ENCODE data around the gene OPCML.

OPCML gene

GRCh38 chr11:133034929-133035328, 497.4 kb downstream of the OPCML start:
- Histone ChIP-seq H3K4me1 (ENCODE audit: control insufficient read depth in 2 of 2, insufficient read depth in 1 of 2, low read depth in 1 of 2, low read length in 2 of 2) (no peaks in the 10 kb centered on the region), H2BK5ac (ENCODE audit: low read length) (no peak overlapping the region), H3K79me1 (ENCODE audit: low read depth, low read length) (no peaks in the 10 kb centered on the region), H4K91ac (ENCODE audit: low read depth, low read length, poor library complexity) (no peak overlapping the region), H3K4me3 (ENCODE audit: low read length in 2 of 2) (no peak overlapping the region), H3K36me3 (replicated peaks in 1 of 2; ENCODE audit: control insufficient read depth in 2 of 2, insufficient read depth in 2 of 2, low read length in 2 of 2) (no peaks in the 10 kb centered on the region), H4K8ac (ENCODE audit: low read depth, low read length) (no peak overlapping the region), H3K18ac (ENCODE audit: low read length) (no peak overlapping the region), H3K14ac (ENCODE audit: low read length) (no peak overlapping the region), H2AFZ (ENCODE audit: low read length) (no peak overlapping the region), H2BK12ac (ENCODE audit: low read length) (no peak overlapping the region), H3K9ac (ENCODE audit: low read depth, low read length, poor library complexity) (no peak overlapping the region), H3K27me3 (ENCODE audit: control insufficient read depth in 3 of 3, insufficient read depth in 3 of 3, low read depth in 1 of 3, low read length in 3 of 3) (no peaks in the 10 kb centered on the region), H3K9me3 (replicated peaks in 1 of 2; ENCODE audit: control insufficient read depth in 2 of 2, insufficient read depth in 1 of 2, low read depth in 1 of 2, low read length in 2 of 2) (no peaks in the 10 kb centered on the region), H2AK5ac (ENCODE audit: low read depth, low read length) (no peak overlapping the region), H3K23ac (ENCODE audit: low read depth, low read length, poor library complexity) (no peak overlapping the region), H3K4ac (ENCODE audit: low read length) (no peak overlapping the region), H3K4me2 (ENCODE audit: insufficient read depth, low read length, poor library complexity, severe bottlenecking) (no peak overlapping the region), H2BK15ac (ENCODE audit: low read length) (no peak overlapping the region), H3K27ac (replicated peaks; ENCODE audit: low read length) (no peak overlapping the region), H2BK120ac (ENCODE audit: low read depth, low read length) (no peak overlapping the region)
- no peak for DNase-seq (ENCODE audit: low spot score)
- no CpG with 5 or more reads among the region's 7 CpGs for WGBS, 2 donors (ENCODE audit: extremely low coverage in 2 of 2, insufficient read length in 2 of 2, insufficient replicate concordance in 1 of 2)

- no peaks in the 10 kb centered on the region for H3K4me1 ChIP-seq (ENCODE audit: control insufficient read depth in 2 of 2, insufficient read depth in 1 of 2, low read depth in 1 of 2, low read length in 2 of 2)
- no CpG with 5 or more reads among the region's 5 CpGs for WGBS, 2 donors (ENCODE audit: extremely low coverage in 2 of 2, insufficient read length in 2 of 2, insufficient replicate concordance in 1 of 2)
- H4K91ac ChIP-seq (ENCODE audit: low read depth, low read length, poor library complexity): no peak overlapping the region
Measured at GRCh38 chr11:133029107-133029506, 503.2 kb downstream of the OPCML start.

GRCh38 chr11:133026952-133027351, 505.3 kb downstream of the OPCML start:
- Histone ChIP-seq H3K36me3 (replicated peaks in 1 of 2; ENCODE audit: control insufficient read depth in 2 of 2, insufficient read depth in 2 of 2, low read length in 2 of 2) (no peaks in the 10 kb centered on the region), H3K9me3 (replicated peaks in 1 of 2; ENCODE audit: control insufficient read depth in 2 of 2, insufficient read depth in 1 of 2, low read depth in 1 of 2, low read length in 2 of 2) (peaks cover 0 to 2% of the 10 kb centered on the region in 2 donors), H3K4ac (ENCODE audit: low read length) (no peak overlapping the region), H3K23ac (ENCODE audit: low read depth, low read length, poor library complexity) (no peak overlapping the region), H3K79me1 (ENCODE audit: low read depth, low read length) (no peaks in the 10 kb centered on the region), H3K4me1 (ENCODE audit: control insufficient read depth in 2 of 2, insufficient read depth in 1 of 2, low read depth in 1 of 2, low read length in 2 of 2) (no peaks in the 10 kb centered on the region), H3K9ac (ENCODE audit: low read depth, low read length, poor library complexity) (no peak overlapping the region), H3K27ac (replicated peaks; ENCODE audit: low read length) (no peak overlapping the region), H3K27me3 (ENCODE audit: control insufficient read depth in 3 of 3, insufficient read depth in 3 of 3, low read depth in 1 of 3, low read length in 3 of 3) (no peaks in the 10 kb centered on the region), H4K8ac (ENCODE audit: low read depth, low read length) (no peak overlapping the region), H3K18ac (ENCODE audit: low read length) (no peak overlapping the region), H3K4me3 (ENCODE audit: low read length in 2 of 2) (no peak overlapping the region), H3K4me2 (ENCODE audit: insufficient read depth, low read length, poor library complexity, severe bottlenecking) (no peak overlapping the region), H4K91ac (ENCODE audit: low read depth, low read length, poor library complexity) (no peak overlapping the region), H2BK15ac (ENCODE audit: low read length) (no peak overlapping the region), H2AK5ac (ENCODE audit: low read depth, low read length) (no peak overlapping the region), H2AFZ (ENCODE audit: low read length) (no peak overlapping the region), H2BK12ac (ENCODE audit: low read length) (no peak overlapping the region), H3K14ac (ENCODE audit: low read length) (no peak overlapping the region), H2BK120ac (ENCODE audit: low read depth, low read length) (no peak overlapping the region), H2BK5ac (ENCODE audit: low read length) (no peak overlapping the region)
- DNase-seq (ENCODE audit: low spot score): no peak
- no CpG with 5 or more reads among the region's 1 CpG for WGBS, 2 donors (ENCODE audit: extremely low coverage in 2 of 2, insufficient read length in 2 of 2, insufficient replicate concordance in 1 of 2)

More at GRCh38 chr11:133029107-133029506, 503.2 kb downstream of the OPCML start:
- no peak for DNase-seq (ENCODE audit: low spot score)
- H3K14ac ChIP-seq (ENCODE audit: low read length): no peak overlapping the region
- H3K18ac ChIP-seq (ENCODE audit: low read length): no peak overlapping the region
- no peak overlapping the region for H3K9ac ChIP-seq (ENCODE audit: low read depth, low read length, poor library complexity)
- H2BK120ac ChIP-seq (ENCODE audit: low read depth, low read length): no peak overlapping the region
- H3K27me3 ChIP-seq (ENCODE audit: control insufficient read depth in 3 of 3, insufficient read depth in 3 of 3, low read depth in 1 of 3, low read length in 3 of 3): no peaks in the 10 kb centered on the region
- no peak overlapping the region for H3K4me3 ChIP-seq (ENCODE audit: low read length in 2 of 2)
- no peak overlapping the region for H3K27ac ChIP-seq (replicated peaks; ENCODE audit: low read length)
- no peak overlapping the region for H3K4ac ChIP-seq (ENCODE audit: low read length)
- no peak overlapping the region for H3K4me2 ChIP-seq (ENCODE audit: insufficient read depth, low read length, poor library complexity, severe bottlenecking)
- no peaks in the 10 kb centered on the region for H3K79me1 ChIP-seq (ENCODE audit: low read depth, low read length)
- H2BK5ac ChIP-seq (ENCODE audit: low read length): no peak overlapping the region
- H2BK15ac ChIP-seq (ENCODE audit: low read length): no peak overlapping the region
- H3K23ac ChIP-seq (ENCODE audit: low read depth, low read length, poor library complexity): no peak overlapping the region
- H3K9me3 ChIP-seq (replicated peaks in 1 of 2; ENCODE audit: control insufficient read depth in 2 of 2, insufficient read depth in 1 of 2, low read depth in 1 of 2, low read length in 2 of 2): peaks cover 0 to 2% of the 10 kb centered on the region in 2 donors
- H2BK12ac ChIP-seq (ENCODE audit: low read length): no peak overlapping the region
- no peak overlapping the region for H2AK5ac ChIP-seq (ENCODE audit: low read depth, low read length)
- H4K8ac ChIP-seq (ENCODE audit: low read depth, low read length): no peak overlapping the region
- no peaks in the 10 kb centered on the region for H3K36me3 ChIP-seq (replicated peaks in 1 of 2; ENCODE audit: control insufficient read depth in 2 of 2, insufficient read depth in 2 of 2, low read length in 2 of 2)
- no peak overlapping the region for H2AFZ ChIP-seq (ENCODE audit: low read length)

- H3K4ac ChIP-seq (ENCODE audit: low read length): no peak overlapping the region
- peaks cover 0 to 2% (median 0%) of the 10 kb centered on the region in 3 experiments for H3K27me3 ChIP-seq (ENCODE audit: control insufficient read depth in 3 of 3, insufficient read depth in 3 of 3, low read depth in 1 of 3, low read length in 3 of 3)
- DNase-seq (ENCODE audit: low spot score): no peak
- no peak overlapping the region for H3K18ac ChIP-seq (ENCODE audit: low read length)
- no CpG with 5 or more reads among the region's 5 CpGs for WGBS, 2 donors (ENCODE audit: extremely low coverage in 2 of 2, insufficient read length in 2 of 2, insufficient replicate concordance in 1 of 2)
- H3K4me1 ChIP-seq (ENCODE audit: control insufficient read depth in 2 of 2, insufficient read depth in 1 of 2, low read depth in 1 of 2, low read length in 2 of 2): no peaks in the 10 kb centered on the region
- H2BK15ac ChIP-seq (ENCODE audit: low read length): no peak overlapping the region
- no peak overlapping the region for H3K4me3 ChIP-seq (ENCODE audit: low read length in 2 of 2)
- no peak overlapping the region for H2BK120ac ChIP-seq (ENCODE audit: low read depth, low read length)
- no peak overlapping the region for H3K27ac ChIP-seq (replicated peaks; ENCODE audit: low read length)
- no peak overlapping the region for H2AK5ac ChIP-seq (ENCODE audit: low read depth, low read length)
- no peaks in the 10 kb centered on the region for H3K79me1 ChIP-seq (ENCODE audit: low read depth, low read length)
- no peak overlapping the region for H4K8ac ChIP-seq (ENCODE audit: low read depth, low read length)
- no peak overlapping the region for H2BK12ac ChIP-seq (ENCODE audit: low read length)
- no peak overlapping the region for H3K23ac ChIP-seq (ENCODE audit: low read depth, low read length, poor library complexity)
- H2BK5ac ChIP-seq (ENCODE audit: low read length): no peak overlapping the region
- H3K36me3 ChIP-seq (replicated peaks in 1 of 2; ENCODE audit: control insufficient read depth in 2 of 2, insufficient read depth in 2 of 2, low read length in 2 of 2): no peaks in the 10 kb centered on the region
- H3K4me2 ChIP-seq (ENCODE audit: insufficient read depth, low read length, poor library complexity, severe bottlenecking): no peak overlapping the region
- H3K14ac ChIP-seq (ENCODE audit: low read length): no peak overlapping the region
- no peak overlapping the region for H2AFZ ChIP-seq (ENCODE audit: low read length)
- no peak overlapping the region for H3K9ac ChIP-seq (ENCODE audit: low read depth, low read length, poor library complexity)
- H4K91ac ChIP-seq (ENCODE audit: low read depth, low read length, poor library complexity): no peak overlapping the region
- peaks cover 0 to 2% of the 10 kb centered on the region in 2 donors for H3K9me3 ChIP-seq (replicated peaks in 1 of 2; ENCODE audit: control insufficient read depth in 2 of 2, insufficient read depth in 1 of 2, low read depth in 1 of 2, low read length in 2 of 2)
Measured at GRCh38 chr11:133024301-133024700, 508.0 kb downstream of the OPCML start.
